GM12801 (cell line): Measurements from ENCODE around the gene MYH11.

ENCODE experiments used
- TF ChIP-seq, protein P1 (sequence below): IDR thresholded peaks from one replicate; pipeline ENCODE4 v1.5.1; 2011; ENCODE audit warnings: control low read depth; ENCODE audit not compliant: insufficient read length; ENCODE audit errors: extremely low read depth

Gene MYH11

DNA sequence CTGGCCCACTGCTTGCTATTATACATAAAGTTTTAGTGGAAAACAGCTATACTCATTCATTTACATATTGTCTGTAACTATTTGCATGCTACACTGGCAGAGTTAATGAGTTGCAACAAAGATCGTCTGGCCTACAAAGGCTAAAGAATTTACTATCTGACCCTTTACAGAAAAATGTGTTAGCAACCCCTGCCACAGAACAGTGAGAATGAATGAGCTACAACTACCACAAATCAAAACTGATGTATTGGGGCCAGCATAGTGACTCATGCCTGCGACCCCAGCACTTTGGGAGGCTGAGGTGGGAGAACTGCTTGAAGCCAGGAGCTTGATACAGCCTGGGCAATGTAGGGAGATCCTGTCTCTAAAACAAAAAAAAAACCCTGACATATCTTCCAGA is 92.7 kb downstream of the MYH11 start:
- TF ChIP-seq, protein P1, sequence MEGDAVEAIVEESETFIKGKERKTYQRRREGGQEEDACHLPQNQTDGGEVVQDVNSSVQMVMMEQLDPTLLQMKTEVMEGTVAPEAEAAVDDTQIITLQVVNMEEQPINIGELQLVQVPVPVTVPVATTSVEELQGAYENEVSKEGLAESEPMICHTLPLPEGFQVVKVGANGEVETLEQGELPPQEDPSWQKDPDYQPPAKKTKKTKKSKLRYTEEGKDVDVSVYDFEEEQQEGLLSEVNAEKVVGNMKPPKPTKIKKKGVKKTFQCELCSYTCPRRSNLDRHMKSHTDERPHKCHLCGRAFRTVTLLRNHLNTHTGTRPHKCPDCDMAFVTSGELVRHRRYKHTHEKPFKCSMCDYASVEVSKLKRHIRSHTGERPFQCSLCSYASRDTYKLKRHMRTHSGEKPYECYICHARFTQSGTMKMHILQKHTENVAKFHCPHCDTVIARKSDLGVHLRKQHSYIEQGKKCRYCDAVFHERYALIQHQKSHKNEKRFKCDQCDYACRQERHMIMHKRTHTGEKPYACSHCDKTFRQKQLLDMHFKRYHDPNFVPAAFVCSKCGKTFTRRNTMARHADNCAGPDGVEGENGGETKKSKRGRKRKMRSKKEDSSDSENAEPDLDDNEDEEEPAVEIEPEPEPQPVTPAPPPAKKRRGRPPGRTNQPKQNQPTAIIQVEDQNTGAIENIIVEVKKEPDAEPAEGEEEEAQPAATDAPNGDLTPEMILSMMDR: no peak

DNA sequence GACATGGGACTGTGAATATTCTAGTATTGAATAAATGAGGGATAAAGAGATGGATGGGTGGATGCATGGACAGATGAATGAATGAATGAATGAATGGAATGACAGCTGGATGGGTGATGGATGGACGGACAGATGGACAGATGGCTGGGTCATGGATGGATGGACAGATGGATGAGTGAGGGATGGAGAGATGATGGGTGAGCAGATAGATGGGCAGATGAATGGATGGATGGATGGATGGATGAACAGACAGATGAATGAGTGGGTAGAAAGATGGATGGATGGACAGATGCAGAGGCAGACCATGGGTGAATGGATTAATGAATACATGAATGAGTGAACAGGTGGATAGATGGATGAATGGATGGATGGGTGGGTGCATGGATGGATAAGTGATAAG is 96.7 kb downstream of the MYH11 start:
- TF ChIP-seq, protein P1: no peak

DNA sequence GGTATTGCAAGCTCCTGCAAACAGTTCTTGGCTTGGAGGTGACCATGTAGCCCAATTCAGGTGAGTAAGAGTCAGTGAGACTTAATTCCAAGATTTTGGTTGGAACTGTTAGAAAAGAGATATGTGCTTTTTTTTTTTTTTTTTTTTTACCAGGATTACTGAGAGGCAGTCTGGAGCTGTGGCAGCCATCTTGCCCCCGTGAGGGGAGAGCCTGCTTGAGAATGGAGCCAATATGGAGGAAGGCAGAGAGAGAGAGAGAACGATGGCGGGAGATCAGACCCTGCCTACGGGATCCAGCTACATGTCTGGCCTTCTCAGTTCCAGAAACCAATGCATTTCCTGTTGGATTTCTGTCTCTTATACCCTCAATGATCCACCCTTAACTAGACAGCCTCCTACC is 97.8 kb downstream of the MYH11 start:
- TF ChIP-seq, protein P1: no peak

DNA sequence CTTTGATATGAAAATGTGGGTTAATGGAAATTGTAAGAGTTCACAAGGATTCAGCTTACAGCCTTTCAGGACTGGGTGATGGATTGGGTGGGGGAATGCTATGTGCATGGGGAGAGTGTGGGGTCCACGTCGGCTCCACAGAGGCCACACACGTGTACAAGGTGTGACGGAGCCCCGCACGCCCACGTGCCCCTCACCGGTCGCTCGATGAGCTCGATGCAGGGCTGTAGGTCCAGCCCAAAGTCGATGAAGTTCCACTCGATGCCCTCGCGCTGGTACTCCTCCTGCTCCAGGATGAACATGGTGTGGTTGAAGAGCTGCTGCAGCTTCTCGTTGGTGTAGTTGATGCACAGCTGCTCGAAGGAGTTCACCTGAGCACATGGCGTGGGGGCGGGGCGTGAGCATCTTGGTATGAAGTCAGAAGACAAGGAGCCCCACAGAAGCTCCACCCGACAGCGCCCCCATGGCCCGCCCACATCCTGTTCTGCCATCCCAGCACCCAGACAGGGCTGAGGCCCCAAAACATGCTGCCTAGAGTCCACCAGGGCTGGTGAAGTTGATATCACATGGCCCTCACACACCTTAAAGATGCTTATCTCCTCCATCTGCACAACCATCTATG is 99.1 kb downstream of the MYH11 start:
- TF ChIP-seq, protein P1: no peak

DNA sequence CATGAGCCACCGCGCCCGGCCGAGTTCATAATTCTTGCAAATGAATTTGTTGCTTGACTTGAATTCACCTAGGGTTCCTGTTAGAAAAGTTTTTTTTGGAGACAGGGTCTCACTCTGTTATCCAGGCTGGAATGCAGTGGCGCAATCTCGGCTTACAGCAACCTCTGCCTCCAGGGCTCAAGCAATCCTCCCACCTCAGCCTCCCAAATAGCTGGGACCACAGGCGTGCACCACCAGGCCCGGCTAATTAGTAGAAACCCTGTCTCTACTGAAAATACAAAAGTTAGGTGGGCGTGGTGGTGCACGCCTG is 99.8 kb downstream of the MYH11 start:
- TF ChIP-seq, protein P1: no peak

DNA sequence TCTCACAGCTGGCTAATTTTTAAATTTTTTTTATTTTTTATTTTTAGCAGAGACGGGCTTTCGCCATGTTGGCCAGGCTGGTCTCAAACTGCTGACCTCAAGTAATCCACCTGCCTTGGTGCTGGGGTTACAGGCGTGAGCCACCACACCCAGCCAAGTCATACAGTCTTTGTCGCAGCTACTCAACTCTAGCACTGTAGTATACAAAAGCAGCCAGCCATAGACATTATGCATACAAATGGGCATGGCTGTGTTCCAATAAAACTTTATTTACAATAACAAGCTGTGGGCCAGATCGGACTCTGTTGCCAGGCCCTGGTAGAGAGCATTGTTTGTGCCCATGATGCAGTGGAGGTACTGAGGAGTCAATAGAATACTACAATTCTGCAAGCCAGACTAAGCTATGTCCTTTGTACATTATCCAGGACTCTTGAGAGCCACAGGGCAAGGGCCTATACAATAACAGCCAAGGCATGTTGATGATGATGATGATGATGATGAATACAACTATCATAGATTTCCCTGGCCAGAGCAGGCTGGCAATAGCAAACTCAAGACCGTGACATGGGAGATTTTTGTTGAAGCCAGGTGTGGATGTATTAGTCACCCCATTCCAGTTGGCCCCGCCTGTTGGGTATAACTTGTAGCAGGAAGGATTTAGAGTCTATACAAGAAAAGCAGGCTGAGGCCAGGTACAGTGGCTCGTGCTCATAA is 101.8 kb downstream of the MYH11 start:
- TF ChIP-seq, protein P1: no peak

DNA sequence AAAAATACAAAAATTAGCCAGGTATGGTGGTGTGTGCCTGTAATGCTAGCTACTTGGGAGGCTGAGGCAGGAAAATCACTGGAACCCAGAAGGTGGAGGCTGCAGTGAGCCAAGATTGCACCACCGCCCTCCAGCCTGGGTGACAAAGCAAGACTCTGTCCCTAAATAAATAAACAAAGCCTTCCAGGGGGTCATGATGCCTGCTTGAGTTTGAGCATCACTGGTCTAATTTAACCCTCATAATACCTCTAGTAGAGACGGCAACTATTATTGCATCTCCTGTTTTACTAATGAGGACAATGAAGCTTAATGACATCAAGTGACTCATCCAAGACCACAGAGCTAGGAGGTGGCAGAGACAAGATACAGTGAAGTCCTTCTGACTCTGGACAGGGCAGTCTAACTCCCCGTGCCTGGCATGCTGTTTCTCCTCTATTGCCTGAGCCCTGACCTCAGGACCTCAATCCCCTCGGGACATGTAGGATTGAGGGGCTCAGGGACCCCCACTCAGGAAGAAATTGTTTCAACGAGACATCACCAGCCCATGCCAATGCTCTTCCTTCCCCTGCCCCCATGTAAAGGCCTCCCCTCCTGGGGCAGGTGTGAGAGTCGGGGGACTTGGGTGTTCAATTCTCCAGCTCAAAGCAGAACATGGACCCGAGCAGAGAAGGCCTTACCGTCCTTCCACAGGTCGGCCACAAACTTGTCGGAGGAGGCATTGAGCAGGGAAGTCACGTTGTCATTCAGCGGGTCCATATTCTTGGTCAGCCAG is 103.9 kb downstream of the MYH11 start:
- TF ChIP-seq, protein P1: no peak
